IPS-20b (cell line): Measurements from ENCODE around the gene NUAK1.
"Not testable (repeated sequence)": the region's sequence is repeated elsewhere in the genome, so short reads cannot be mapped to it uniquely, and the experiment has no call there.

ENCODE experiments used
- H3K27ac ChIP-seq: one replicate; pipeline ENCODE4 v1.5.1; 2013; ENCODE audit warnings: low read length
- H3K27me3 ChIP-seq: 2 replicates; pipeline ENCODE4 v1.6.1; 2013; ENCODE audit warnings: mild to moderate bottlenecking, low read length, inconsistent platforms; ENCODE audit not compliant: insufficient read depth
- H3K36me3 ChIP-seq: 2 replicates; pipeline ENCODE4 v1.6.1; 2013; ENCODE audit warnings: low read depth, mild to moderate bottlenecking, inconsistent platforms, low read length, moderate library complexity; ENCODE audit not compliant: insufficient read depth
- H3K4me1 ChIP-seq: 2 replicates; pipeline ENCODE4 v1.6.1; 2013; ENCODE audit warnings: mild to moderate bottlenecking, control low read depth, inconsistent platforms, low read length, moderate library complexity; ENCODE audit not compliant: insufficient read depth
- H3K4me3 ChIP-seq: 2 replicates; pipeline ENCODE4 v1.5.1; 2013; ENCODE audit warnings: mild to moderate bottlenecking, low read length, inconsistent platforms
- H3K9ac ChIP-seq: 2 replicates; pipeline ENCODE4 v1.6.1; 2013; ENCODE audit warnings: low read depth, mild to moderate bottlenecking, inconsistent platforms, low read length, moderate library complexity
- H3K9me3 ChIP-seq: 2 replicates; pipeline ENCODE4 v1.6.1; 2013; ENCODE audit warnings: mild to moderate bottlenecking, low read depth, low read length, inconsistent platforms; ENCODE audit not compliant: insufficient read depth

Gene NUAK1

GRCh38 chr12:106145539-106146447, 7.0 kb upstream of the NUAK1 start:
- no peaks in the 10 kb centered on the region for H3K27me3 ChIP-seq
- H3K4me3 ChIP-seq = no peak overlapping the region
- H3K9ac ChIP-seq = no peak overlapping the region
- no peaks in the 10 kb centered on the region for H3K36me3 ChIP-seq
- no peak overlapping the region for H3K27ac ChIP-seq
- H3K4me1 ChIP-seq = peaks cover 27% of the 10 kb centered on the region
- no peaks in the 10 kb centered on the region for H3K9me3 ChIP-seq

- Histone ChIP-seq H3K9ac (no peak overlapping the region), H3K9me3 (no peaks in the 10 kb centered on the region), H3K4me1 (peaks cover 34% of the 10 kb centered on the region), H3K4me3 (no peak overlapping the region), H3K36me3 (no peaks in the 10 kb centered on the region), H3K27ac (no peak overlapping the region), H3K27me3 (no peaks in the 10 kb centered on the region)
Measured at GRCh38 chr12:106144847-106145246, 6.1 kb upstream of the NUAK1 start.

- H3K27me3 ChIP-seq = peaks cover 5% of the 10 kb centered on the region
- H3K36me3 ChIP-seq = no peaks in the 10 kb centered on the region
- no peak overlapping the region for H3K27ac ChIP-seq
- H3K9me3 ChIP-seq = no peaks in the 10 kb centered on the region
- H3K4me1 ChIP-seq = peaks cover 34% of the 10 kb centered on the region
- no peak overlapping the region for H3K9ac ChIP-seq
- no peak overlapping the region for H3K4me3 ChIP-seq
Measured at GRCh38 chr12:106142591-106143261, 4.0 kb upstream of the NUAK1 start.

- not testable (repeated sequence) for H3K9me3 ChIP-seq, H3K36me3 ChIP-seq, H3K9ac ChIP-seq, H3K4me3 ChIP-seq, H3K27ac ChIP-seq
- peaks cover 13% of the 10 kb centered on the region for H3K27me3 ChIP-seq
- H3K4me1 ChIP-seq = peaks cover 35% of the 10 kb centered on the region
Measured at GRCh38 chr12:106141920-106142319, 3.2 kb upstream of the NUAK1 start.

GRCh38 chr12:106141452-106141851, 2.7 kb upstream of the NUAK1 start:
- Histone ChIP-seq H3K4me1 (peaks cover 39% of the 10 kb centered on the region), H3K27me3 (peaks cover 18% of the 10 kb centered on the region), H3K36me3 (no peaks in the 10 kb centered on the region), H3K4me3 (peak overlapping the region; percentile 83; the same call in 1 of the 2 replicates), H3K9me3 (no peaks in the 10 kb centered on the region), H3K9ac (no peak overlapping the region), H3K27ac (no peak overlapping the region)

GRCh38 chr12:106141003-106141402, 2.2 kb upstream of the NUAK1 start:
- H3K27ac ChIP-seq = no peak overlapping the region
- H3K4me3 ChIP-seq = peak overlapping the region; percentile 83
- H3K27me3 ChIP-seq = peaks cover 18% of the 10 kb centered on the region
- H3K9ac ChIP-seq = no peak overlapping the region
- H3K9me3 ChIP-seq = no peaks in the 10 kb centered on the region
- H3K36me3 ChIP-seq = no peaks in the 10 kb centered on the region
- peaks cover 41% of the 10 kb centered on the region for H3K4me1 ChIP-seq

- peaks cover 18% of the 10 kb centered on the region for H3K27me3 ChIP-seq
- peak overlapping the region; percentile 81 for H3K27ac ChIP-seq
- peaks cover 45% of the 10 kb centered on the region for H3K4me1 ChIP-seq
- peak overlapping the region; percentile 83 for H3K4me3 ChIP-seq
- H3K9me3 ChIP-seq = no peaks in the 10 kb centered on the region
- peak overlapping the region; percentile 90 for H3K9ac ChIP-seq
- H3K36me3 ChIP-seq = no peaks in the 10 kb centered on the region
Measured at GRCh38 chr12:106140223-106140986, 1.7 kb upstream of the NUAK1 start.

- Histone ChIP-seq H3K27ac (peak overlapping the region; percentile 81), H3K4me3 (peak overlapping the region; percentile 83), H3K4me1 (peaks cover 49% of the 10 kb centered on the region)
Measured at GRCh38 chr12:106139422-106140171, 843 bp upstream of the NUAK1 start.

GRCh38 chr12:106138357-106138632, 459 bp downstream of the NUAK1 start:
- Histone ChIP-seq H3K4me3 (peak overlapping the region; percentile 83), H3K36me3 (no peaks in the 10 kb centered on the region), H3K9ac (peak overlapping the region; percentile 90; the same call in 1 of the 2 replicates), H3K27me3 (peaks cover 18% of the 10 kb centered on the region), H3K27ac (no peak overlapping the region), H3K9me3 (no peaks in the 10 kb centered on the region), H3K4me1 (peaks cover 57% of the 10 kb centered on the region)

More at GRCh38 chr12:106139422-106140171, 843 bp upstream of the NUAK1 start:
- no peaks in the 10 kb centered on the region for H3K9me3 ChIP-seq
- H3K36me3 ChIP-seq = no peaks in the 10 kb centered on the region
- H3K27me3 ChIP-seq = peaks cover 18% of the 10 kb centered on the region
- H3K9ac ChIP-seq = peak overlapping the region; percentile 90

GRCh38 chr12:106137530-106138356, 1.0 kb downstream of the NUAK1 start:
- no peaks in the 10 kb centered on the region for H3K9me3 ChIP-seq
- H3K9ac ChIP-seq = peak overlapping the region; percentile 90; the same call in 1 of the 2 replicates
- peak overlapping the region; percentile 83 for H3K4me3 ChIP-seq
- no peak overlapping the region for H3K27ac ChIP-seq
- peaks cover 57% of the 10 kb centered on the region for H3K4me1 ChIP-seq
- no peaks in the 10 kb centered on the region for H3K36me3 ChIP-seq
- peaks cover 18% of the 10 kb centered on the region for H3K27me3 ChIP-seq
